Measurements from ENCODE around the gene COG2.
A peak's percentile ranks its signal among the peaks of the same experiment; 100 is the strongest.

Gene COG2

DNA sequence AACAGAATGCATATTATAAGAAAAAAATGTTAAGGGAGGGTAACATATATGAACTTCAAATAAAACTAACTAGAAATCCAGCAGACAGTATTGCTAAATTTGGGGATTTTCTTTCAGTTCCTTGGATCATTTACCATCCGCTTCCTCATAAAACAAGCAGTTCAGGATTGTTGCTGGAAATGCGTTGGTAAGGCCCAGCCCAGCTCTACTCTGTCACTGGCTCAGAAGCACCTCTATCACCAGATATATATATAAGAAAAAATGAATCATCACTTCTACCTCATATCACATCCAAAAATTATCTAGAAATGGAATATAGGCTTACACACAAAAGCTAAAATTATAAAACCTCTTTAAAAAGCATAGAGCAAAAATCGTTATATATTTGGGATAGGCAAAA is 28.2 kb upstream of the COG2 start:
- DNase-seq (ENCODE audit: insufficient read length, low spot score) = no peak
- TF ChIP-seq, protein P1, sequence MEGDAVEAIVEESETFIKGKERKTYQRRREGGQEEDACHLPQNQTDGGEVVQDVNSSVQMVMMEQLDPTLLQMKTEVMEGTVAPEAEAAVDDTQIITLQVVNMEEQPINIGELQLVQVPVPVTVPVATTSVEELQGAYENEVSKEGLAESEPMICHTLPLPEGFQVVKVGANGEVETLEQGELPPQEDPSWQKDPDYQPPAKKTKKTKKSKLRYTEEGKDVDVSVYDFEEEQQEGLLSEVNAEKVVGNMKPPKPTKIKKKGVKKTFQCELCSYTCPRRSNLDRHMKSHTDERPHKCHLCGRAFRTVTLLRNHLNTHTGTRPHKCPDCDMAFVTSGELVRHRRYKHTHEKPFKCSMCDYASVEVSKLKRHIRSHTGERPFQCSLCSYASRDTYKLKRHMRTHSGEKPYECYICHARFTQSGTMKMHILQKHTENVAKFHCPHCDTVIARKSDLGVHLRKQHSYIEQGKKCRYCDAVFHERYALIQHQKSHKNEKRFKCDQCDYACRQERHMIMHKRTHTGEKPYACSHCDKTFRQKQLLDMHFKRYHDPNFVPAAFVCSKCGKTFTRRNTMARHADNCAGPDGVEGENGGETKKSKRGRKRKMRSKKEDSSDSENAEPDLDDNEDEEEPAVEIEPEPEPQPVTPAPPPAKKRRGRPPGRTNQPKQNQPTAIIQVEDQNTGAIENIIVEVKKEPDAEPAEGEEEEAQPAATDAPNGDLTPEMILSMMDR (IDR thresholded peaks at IDR 0.05; ENCODE audit: insufficient read depth, missing control alignments) = no peak
- FAIRE-seq = no peak

DNA sequence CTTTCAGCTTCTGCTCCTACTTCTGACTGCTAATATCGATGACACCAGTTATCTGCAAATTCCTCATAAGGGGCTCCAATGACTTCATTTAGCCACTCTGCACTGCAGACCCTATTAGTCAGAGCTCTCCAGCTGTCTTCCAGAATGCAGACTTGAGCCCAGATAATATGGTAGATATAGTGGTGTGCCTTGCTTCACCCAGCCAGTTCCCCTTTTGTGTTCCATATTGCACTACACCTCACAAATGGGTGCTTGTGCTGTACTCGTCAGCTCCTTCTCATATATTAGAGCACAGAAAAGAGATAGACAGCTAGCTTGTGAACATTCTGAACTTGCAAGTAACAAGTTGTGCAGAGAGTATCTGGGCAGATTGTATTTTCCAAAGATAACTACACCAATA is 23.7 kb upstream of the COG2 start:
- DNase-seq (ENCODE audit: insufficient read length, low spot score) (no peak), FAIRE-seq (no peak)
- TF ChIP-seq, protein P1 (IDR thresholded peaks at IDR 0.05; ENCODE audit: insufficient read depth, missing control alignments) = no peak

DNA sequence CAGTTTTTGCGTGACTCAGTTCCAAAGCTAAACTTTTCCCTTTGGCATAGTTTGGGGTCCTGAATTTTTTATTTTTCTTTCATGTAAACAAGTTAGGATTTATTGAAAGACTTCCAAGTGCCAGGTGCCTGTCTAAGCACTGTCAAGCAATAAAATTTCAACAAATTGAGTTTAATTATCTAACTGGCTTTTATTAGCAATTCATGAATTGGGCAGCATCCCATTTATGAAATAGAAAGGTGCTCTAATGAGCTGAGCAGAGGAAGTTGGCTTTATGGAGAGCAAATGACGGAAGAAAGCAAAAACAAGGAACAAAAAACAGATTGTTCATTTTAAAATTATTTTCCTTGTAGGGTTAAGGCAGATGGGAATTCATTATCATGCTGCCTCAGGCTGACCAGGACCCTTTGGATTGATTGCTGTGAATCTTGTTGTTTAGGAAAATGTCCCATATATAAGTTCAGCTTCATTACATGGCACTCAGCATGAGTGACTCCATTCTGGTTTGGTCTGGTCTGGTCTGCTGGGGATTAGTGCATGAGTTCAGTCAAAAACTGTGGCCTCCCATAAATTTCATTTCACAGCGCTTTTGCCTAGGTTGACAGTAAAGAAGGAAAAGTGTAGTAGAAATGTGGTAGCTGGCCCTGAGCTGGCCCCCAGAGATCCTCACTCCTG is 21.5 kb upstream of the COG2 start:
- peak; percentile 51 for FAIRE-seq
- DNase-seq (ENCODE audit: insufficient read length, low spot score) = no peak
- TF ChIP-seq, protein P1 (IDR thresholded peaks at IDR 0.05; ENCODE audit: insufficient read depth, missing control alignments) = no peak

DNA sequence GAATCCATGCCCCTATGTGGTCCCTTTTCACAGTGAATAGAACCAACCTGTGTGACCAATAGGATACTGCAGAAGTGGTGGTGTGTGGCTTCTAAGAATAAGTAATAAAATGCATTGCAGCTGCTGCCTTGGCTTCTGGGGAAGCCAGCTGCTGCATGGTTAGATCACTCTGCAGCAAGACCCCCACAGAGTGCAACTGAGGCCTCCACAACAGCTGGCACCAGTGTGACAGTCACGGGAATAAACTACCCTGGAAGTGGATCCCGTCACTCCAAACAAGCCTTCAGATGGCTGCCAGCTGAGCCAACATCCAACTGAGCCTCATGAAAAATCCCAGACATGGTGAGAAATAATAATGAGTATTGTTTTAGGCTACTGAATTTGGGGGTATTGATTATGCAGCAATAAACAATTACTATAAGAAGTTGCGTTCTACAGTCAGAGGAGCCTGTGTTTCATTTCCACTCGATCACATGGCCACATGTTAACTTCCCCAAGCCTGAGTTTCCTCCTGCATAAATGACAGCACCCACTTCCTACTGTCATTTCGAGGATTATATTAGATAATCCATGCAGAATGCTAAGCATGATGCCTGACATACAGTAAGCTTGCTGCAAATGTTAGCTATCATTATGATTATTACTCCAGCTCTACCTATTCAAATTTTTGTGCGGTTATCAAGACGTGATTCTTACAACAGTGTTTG is 20.8 kb upstream of the COG2 start:
- TF ChIP-seq, protein P1 (IDR thresholded peaks at IDR 0.05; ENCODE audit: insufficient read depth, missing control alignments) = no peak
- FAIRE-seq (peak; percentile 98), DNase-seq (ENCODE audit: insufficient read length, low spot score) (no peak)

DNA sequence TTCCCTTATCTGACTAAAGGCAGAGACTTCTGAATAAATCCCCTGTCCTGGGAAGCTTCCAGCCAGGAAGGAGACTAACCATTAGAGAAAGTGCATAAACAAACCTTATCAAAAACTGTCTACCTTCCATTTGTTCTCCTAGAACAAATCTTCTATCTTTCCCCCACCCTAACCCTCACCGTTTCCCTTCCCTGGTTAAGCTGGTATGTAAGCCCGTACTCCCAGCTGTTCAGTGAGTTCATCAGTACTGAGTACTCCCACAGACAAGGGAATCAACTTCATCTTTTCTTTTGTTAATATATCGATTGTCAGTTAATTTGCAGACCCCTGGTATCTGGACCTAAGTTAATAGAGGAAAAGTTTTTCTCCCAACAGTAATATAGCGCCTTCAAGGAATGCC is 20.1 kb upstream of the COG2 start:
- no peak for DNase-seq (ENCODE audit: insufficient read length, low spot score)
- no peak for FAIRE-seq
- TF ChIP-seq, protein P1 (IDR thresholded peaks at IDR 0.05; ENCODE audit: insufficient read depth, missing control alignments) = no peak

DNA sequence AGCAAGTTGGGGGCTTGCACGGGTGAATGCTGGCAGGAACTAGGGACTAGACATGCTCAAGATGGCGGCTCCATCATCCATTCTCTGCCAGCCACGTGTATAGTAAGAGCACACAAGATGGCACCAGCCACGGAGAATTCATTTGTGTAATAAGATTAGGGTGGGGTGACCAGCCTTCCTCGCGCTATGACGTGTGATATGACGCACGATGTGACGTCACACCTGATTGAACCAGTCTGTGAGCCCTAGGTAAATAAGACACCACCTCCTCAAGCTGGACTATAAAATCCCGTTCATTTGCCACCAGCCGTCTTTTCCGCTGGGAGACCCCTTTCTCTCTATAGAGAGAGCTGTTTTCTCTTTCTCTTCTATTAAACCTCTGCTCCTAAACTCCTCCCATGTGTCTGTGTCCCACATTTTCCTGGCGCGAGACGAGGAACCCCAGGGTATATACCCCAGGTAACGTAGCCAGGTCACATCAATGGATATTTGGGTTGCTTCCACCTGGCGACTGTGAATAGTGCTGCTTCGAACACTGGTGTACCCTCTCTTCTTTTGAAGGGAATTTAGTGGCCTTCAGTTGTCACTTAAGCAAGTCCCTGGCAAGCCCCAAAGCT is 18.1 kb upstream of the COG2 start:
- TF ChIP-seq, protein P1 (IDR thresholded peaks at IDR 0.05; ENCODE audit: insufficient read depth, missing control alignments) = no peak
- no peak for DNase-seq (ENCODE audit: insufficient read length, low spot score)
- no peak for FAIRE-seq

DNA sequence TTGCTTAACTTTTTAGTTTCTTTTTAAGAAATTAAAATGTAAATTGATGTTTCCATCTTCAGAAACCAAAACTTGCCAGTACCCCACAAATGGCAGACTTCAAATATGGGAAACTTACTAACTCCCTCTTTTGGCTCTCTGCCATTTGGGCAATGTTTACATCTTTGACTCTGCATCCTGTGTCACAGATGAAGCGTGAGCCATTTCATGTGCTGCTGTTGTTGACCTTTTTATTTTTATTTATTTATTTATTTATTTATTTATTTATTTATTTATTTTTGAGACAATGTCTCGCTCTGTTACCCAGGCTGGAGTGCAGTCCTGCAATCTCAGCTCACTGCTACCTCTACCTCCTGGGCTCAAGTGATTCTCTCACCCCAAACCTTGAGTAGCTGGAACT is 16.0 kb upstream of the COG2 start:
- no peak for FAIRE-seq
- TF ChIP-seq, protein P1 (IDR thresholded peaks at IDR 0.05; ENCODE audit: insufficient read depth, missing control alignments) = no peak

More for the DNA sequence above, 16.0 kb upstream of the COG2 start:
- DNase-seq (ENCODE audit: insufficient read length, low spot score) = no peak
